TTC549 (cell line): Measurements from ENCODE around the gene ARHGEF7.

Experiments
- FAIRE-seq: peaks from 2 replicates; lab custom pipeline; 2012; peaks lifted over from hg19 to GRCh38; lab: Jason Lieb, UNC

The ARHGEF7 gene

GRCh38 chr13:111280226-111280625, 165.1 kb downstream of the ARHGEF7 start:
- FAIRE-seq, result no peak

- no peak for FAIRE-seq
These were observed 165.8 kb downstream of the ARHGEF7 start for GRCh38 chr13:111280681-111281585.

GRCh38 chr13:111281751-111282311, 166.7 kb downstream of the ARHGEF7 start:
- no peak for FAIRE-seq

- no peak for FAIRE-seq
These were observed 167.3 kb downstream of the ARHGEF7 start for GRCh38 chr13:111282425-111282824.

GRCh38 chr13:111282997-111283396, 167.9 kb downstream of the ARHGEF7 start:
- FAIRE-seq, result no peak

GRCh38 chr13:111283457-111283856, 168.3 kb downstream of the ARHGEF7 start:
- no peak for FAIRE-seq

GRCh38 chr13:111283991-111284390, 168.9 kb downstream of the ARHGEF7 start:
- no peak for FAIRE-seq

GRCh38 chr13:111284565-111284964, 169.5 kb downstream of the ARHGEF7 start:
- no peak for FAIRE-seq

GRCh38 chr13:111286162-111286561, 171.1 kb downstream of the ARHGEF7 start:
- FAIRE-seq, result no peak

GRCh38 chr13:111286749-111287148, 171.6 kb downstream of the ARHGEF7 start:
- no peak for FAIRE-seq

- no peak for FAIRE-seq
These were observed 172.1 kb downstream of the ARHGEF7 start for GRCh38 chr13:111287201-111287600.

- FAIRE-seq, result no peak
These were observed 173.2 kb downstream of the ARHGEF7 start for GRCh38 chr13:111288276-111288675.

- no peak for FAIRE-seq
These were observed 174.1 kb downstream of the ARHGEF7 start for GRCh38 chr13:111289251-111289650.

GRCh38 chr13:111291908-111292307, 176.8 kb downstream of the ARHGEF7 start:
- no peak for FAIRE-seq

- no peak for FAIRE-seq
These were observed 177.8 kb downstream of the ARHGEF7 start for GRCh38 chr13:111292710-111293485.

GRCh38 chr13:111295886-111296285, 180.8 kb downstream of the ARHGEF7 start:
- no peak for FAIRE-seq

- no peak for FAIRE-seq
These were observed 181.3 kb downstream of the ARHGEF7 start for GRCh38 chr13:111296417-111296816.

GRCh38 chr13:111298214-111298975, 183.3 kb downstream of the ARHGEF7 start:
- no peak for FAIRE-seq

GRCh38 chr13:111302045-111302726, 187.1 kb downstream of the ARHGEF7 start:
- no peak for FAIRE-seq

- FAIRE-seq, result no peak
These were observed 188.4 kb downstream of the ARHGEF7 start for GRCh38 chr13:111303559-111303958.

GRCh38 chr13:111304041-111304544, 189.0 kb downstream of the ARHGEF7 start:
- no peak for FAIRE-seq
